ENCODE measurements around the gene POLDIP2. TPM values are rescaled to one million over a fixed set of nuclear protein-coding genes. Genes with fewer than 3 reads are reported as not detected.

The POLDIP2 gene
- total and polyA plus RNA-seq, 2 of the 13 experiments (the other 11 are each of a cell fraction or from before 2014, with no cell fraction given), result 85.9 to 114 TPM

DNA sequence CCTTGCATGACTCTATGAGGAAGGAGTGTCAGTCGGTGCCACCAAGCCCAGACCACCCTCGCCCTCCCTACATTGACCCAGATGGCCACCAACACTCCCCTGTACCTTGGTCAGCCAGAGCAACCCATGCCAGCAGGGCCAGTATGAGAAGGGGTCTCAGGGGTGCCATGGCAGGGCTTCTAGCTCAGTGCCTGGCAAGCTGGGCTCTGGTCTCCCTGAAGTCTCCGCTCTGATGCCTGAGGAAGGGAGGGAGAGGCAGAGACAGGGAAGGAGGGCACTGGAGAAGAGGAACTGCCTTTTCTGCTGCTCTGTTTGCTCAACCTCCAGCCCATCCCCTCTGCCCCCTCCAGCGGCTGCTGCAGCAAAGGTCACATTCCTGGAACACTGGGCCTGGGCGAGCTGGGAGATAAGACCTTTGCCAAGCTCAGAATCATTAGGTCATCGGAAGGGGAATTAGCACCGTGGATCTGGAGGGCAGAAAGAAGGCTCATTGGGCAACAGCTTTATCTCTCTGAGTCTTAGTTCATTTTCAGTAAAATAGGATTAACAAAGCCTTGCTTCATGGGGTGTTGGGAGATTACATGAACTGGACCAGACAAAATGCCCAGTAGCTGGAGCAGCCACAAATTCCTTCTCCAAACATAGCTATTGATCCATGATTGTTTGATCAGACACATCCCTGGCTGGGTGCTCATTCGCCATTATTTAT lies 12.9 kb upstream of the POLDIP2 start, which contains the start of gene VTN (continued):
- no peak for TF ChIP-seq KLF15 (CRISPR knock-in tag; IDR thresholded peaks at IDR 0.05; ENCODE audit: borderline replicate concordance)
- peak; percentile 29; the same call in 1 of the 2 replicates for TF ChIP-seq ZNF83 (CRISPR knock-in tag; IDR thresholded peaks at IDR 0.05; ENCODE audit: borderline replicate concordance)
- TF ChIP-seq, protein P1, sequence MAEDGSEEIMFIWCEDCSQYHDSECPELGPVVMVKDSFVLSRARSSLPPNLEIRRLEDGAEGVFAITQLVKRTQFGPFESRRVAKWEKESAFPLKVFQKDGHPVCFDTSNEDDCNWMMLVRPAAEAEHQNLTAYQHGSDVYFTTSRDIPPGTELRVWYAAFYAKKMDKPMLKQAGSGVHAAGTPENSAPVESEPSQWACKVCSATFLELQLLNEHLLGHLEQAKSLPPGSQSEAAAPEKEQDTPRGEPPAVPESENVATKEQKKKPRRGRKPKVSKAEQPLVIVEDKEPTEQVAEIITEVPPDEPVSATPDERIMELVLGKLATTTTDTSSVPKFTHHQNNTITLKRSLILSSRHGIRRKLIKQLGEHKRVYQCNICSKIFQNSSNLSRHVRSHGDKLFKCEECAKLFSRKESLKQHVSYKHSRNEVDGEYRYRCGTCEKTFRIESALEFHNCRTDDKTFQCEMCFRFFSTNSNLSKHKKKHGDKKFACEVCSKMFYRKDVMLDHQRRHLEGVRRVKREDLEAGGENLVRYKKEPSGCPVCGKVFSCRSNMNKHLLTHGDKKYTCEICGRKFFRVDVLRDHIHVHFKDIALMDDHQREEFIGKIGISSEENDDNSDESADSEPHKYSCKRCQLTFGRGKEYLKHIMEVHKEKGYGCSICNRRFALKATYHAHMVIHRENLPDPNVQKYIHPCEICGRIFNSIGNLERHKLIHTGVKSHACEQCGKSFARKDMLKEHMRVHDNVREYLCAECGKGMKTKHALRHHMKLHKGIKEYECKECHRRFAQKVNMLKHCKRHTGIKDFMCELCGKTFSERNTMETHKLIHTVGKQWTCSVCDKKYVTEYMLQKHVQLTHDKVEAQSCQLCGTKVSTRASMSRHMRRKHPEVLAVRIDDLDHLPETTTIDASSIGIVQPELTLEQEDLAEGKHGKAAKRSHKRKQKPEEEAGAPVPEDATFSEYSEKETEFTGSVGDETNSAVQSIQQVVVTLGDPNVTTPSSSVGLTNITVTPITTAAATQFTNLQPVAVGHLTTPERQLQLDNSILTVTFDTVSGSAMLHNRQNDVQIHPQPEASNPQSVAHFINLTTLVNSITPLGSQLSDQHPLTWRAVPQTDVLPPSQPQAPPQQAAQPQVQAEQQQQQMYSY (CRISPR knock-in tag; IDR thresholded peaks at IDR 0.05), result no peak; the same call in 1 of the 2 replicates
- no peak for TF ChIP-seq IKZF4 (CRISPR knock-in tag; IDR thresholded peaks at IDR 0.05; ENCODE audit: borderline replicate concordance, low read depth, not compliant biosample characterization)

DNA sequence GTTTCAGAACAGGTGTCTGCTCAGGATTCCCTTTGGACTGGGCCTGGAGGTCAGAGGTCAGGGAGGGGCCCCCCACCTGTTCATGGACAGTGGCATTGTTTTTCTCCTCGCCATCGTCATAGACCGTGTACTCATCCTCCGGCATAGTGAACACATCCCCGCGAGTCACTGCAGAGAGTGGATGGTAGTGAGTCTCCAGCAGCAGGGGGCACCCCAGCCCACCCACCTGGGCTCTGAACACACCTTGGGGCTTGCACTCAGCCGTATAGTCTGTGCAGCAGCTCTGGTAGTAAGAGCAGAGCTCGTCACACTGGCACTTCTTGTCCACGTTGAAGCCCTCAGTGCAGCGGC lies 12.3 kb upstream of the POLDIP2 start:
- peak overlapping the region; percentile 96 for H3K4me2 ChIP-seq (ENCODE audit: low read depth, low read length)
- no peak for FAIRE-seq
- H3K27ac ChIP-seq (ENCODE audit: extremely low read length, insufficient read depth, low read length), result peak overlapping the region; percentile 92
- ChIA-PET CTCF (ENCODE audit: low intra/inter-chr PET ratio, low total read pairs) (no interaction called here), POLR2A (interaction anchor here (0.7 to 8.3 kb wide), 15 partner anchors 9 to 350 kb away, joined by 3 to 183 read pairs (median 8); partner anchors contain the start of genes IFT20, POLDIP2, RPL23A and SLC46A1)
- H2AFZ ChIP-seq (ENCODE audit: low read length), result no peak overlapping the region
- H4K20me1 ChIP-seq (ENCODE audit: insufficient read depth, low read length), result no peaks in the 10 kb centered on the region
- WGBS (ENCODE audit: low lambda C conversion rate), result 6% methylated on average over 6 of the region's 10 CpGs
- H3K79me2 ChIP-seq (ENCODE audit: insufficient read depth, low read length), result peaks cover 7% of the 10 kb centered on the region
- H3K9me3 ChIP-seq (ENCODE audit: low read length), result no peaks in the 10 kb centered on the region
- H3K9ac ChIP-seq (ENCODE audit: insufficient read depth, low read depth, low read length), result peak overlapping the region; percentile 74
- intact Hi-C loops (cut with micrococcal nuclease; ENCODE audit: unreplicated experiment), result loop anchor here (1.0 to 2.0 kb wide), 2 partner anchors 34 to 47 kb away; partner anchors contain the start of genes IFT20 and TNFAIP1
- H3K4me3 ChIP-seq (replicated peaks in 1 of 3; ENCODE audit: insufficient read depth in 1 of 3, low read depth in 2 of 3, low read length in 3 of 3), result peak overlapping the region; percentile 49 to 77 (median 51)
- H3K27me3 ChIP-seq (ENCODE audit: control insufficient read depth in 1 of 2, insufficient read depth in 2 of 2, low read length in 2 of 2), result no peaks in the 10 kb centered on the region
- peak; percentile 28 for DNase-seq (ENCODE audit: low spot score)
- in situ Hi-C loops (cut with HindIII; ENCODE audit: extremely low pct_ligation_motif_present, low pct_unique_long_range_greater_than_20kb), result no loop called here
- H3K4me1 ChIP-seq (ENCODE audit: insufficient read depth, low read length), result peaks cover 52% of the 10 kb centered on the region
- BruUV-seq (replicated peaks), result TSS peak; percentile 81
- no peaks in the 10 kb centered on the region; a peak in 1 of 5 replicates for H3K36me3 ChIP-seq (replicated peaks in 1 of 2; ENCODE audit: control insufficient read depth in 1 of 2, insufficient read depth in 2 of 2, low read length in 2 of 2)
- ATAC-seq, result peak; percentile 27
- TF ChIP-seq, protein P2, sequence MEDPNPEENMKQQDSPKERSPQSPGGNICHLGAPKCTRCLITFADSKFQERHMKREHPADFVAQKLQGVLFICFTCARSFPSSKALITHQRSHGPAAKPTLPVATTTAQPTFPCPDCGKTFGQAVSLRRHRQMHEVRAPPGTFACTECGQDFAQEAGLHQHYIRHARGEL (CRISPR knock-in tag; IDR thresholded peaks at IDR 0.05), result 0 out of 2 replicates have a peak, but pooled peaks have one; percentile 52
- TF ChIP-seq NR2F1 (CRISPR knock-in tag; IDR thresholded peaks at IDR 0.05) (peak; percentile 9 to 51; a peak in 3 of 4 replicates), STAG1 (CRISPR knock-in tag; IDR thresholded peaks at IDR 0.05) (peak; percentile 64), NAIF1 (CRISPR knock-in tag; IDR thresholded peaks at IDR 0.05; ENCODE audit: borderline replicate concordance) (no peak), PHF20 (CRISPR knock-in tag; IDR thresholded peaks at IDR 0.05) (no peak), SALL2 (CRISPR knock-in tag; IDR thresholded peaks at IDR 0.05) (no peak), ZNF607 (CRISPR knock-in tag; IDR thresholded peaks at IDR 0.05; ENCODE audit: borderline replicate concordance) (0 out of 2 replicates have a peak, but pooled peaks have one; percentile 15), ZFP36L2 (CRISPR knock-in tag; IDR thresholded peaks at IDR 0.05) (no peak)
- TF ChIP-seq, protein P3, sequence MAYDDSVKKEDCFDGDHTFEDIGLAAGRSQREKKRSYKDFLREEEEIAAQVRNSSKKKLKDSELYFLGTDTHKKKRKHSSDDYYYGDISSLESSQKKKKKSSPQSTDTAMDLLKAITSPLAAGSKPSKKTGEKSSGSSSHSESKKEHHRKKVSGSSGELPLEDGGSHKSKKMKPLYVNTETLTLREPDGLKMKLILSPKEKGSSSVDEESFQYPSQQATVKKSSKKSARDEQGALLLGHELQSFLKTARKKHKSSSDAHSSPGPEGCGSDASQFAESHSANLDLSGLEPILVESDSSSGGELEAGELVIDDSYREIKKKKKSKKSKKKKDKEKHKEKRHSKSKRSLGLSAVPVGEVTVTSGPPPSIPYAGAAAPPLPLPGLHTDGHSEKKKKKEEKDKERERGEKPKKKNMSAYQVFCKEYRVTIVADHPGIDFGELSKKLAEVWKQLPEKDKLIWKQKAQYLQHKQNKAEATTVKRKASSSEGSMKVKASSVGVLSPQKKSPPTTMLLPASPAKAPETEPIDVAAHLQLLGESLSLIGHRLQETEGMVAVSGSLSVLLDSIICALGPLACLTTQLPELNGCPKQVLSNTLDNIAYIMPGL (CRISPR knock-in tag; IDR thresholded peaks at IDR 0.05; ENCODE audit: borderline replicate concordance in 1 of 2, low read depth in 1 of 2), result peak in 1 of 2 experiments; percentile 52; a peak in 2 of 4 replicates
